HCT116 (cell line): ENCODE measurements around the gene SLC30A10.

Experiments used
- ATF3 ChIP-seq: IDR thresholded peaks from 2 replicates; pipeline ENCODE4 v1.6.1; 2012
- CBX3 ChIP-seq: IDR thresholded peaks from 2 replicates; pipeline ENCODE4 v1.6.1; 2012; ENCODE audit warnings: low read depth
- CTCF ChIP-seq, 3 experiments: fragments of 200-600 bp in 1 of 3; sonication (generic) in 1 of 3; IDR thresholded peaks in 2 of 3; conservative IDR thresholded peaks in 1 of 3; 2 replicates each; pipeline ENCODE4 v1.5.1; 2012 to 2017; ENCODE audit warnings: low read depth in 2 of 3, low read length in 2 of 3, antibody characterized with exemption in 1 of 3, borderline replicate concordance in 1 of 3, control low read depth in 1 of 3, mild to moderate bottlenecking in 1 of 3, mixed read lengths in 1 of 3, mixed run types in 1 of 3, moderate library complexity in 1 of 3; ENCODE audit not compliant: insufficient read depth in 1 of 3
- EZH2phosphoT487 ChIP-seq: fragments of 200-600 bp; IDR thresholded peaks from 2 replicates; pipeline ENCODE4 v1.6.1; 2018; ENCODE audit warnings: antibody characterized with exemption, borderline replicate concordance
- POLR2A ChIP-seq: IDR thresholded peaks from 2 replicates; pipeline ENCODE4 v1.7.0; 2011; ENCODE audit warnings: borderline replicate concordance; ENCODE audit not compliant: insufficient read depth, insufficient read length; ENCODE audit errors: extremely low read depth
- POLR2AphosphoS5 ChIP-seq: IDR thresholded peaks from 2 replicates; pipeline ENCODE4 v1.6.1; 2011; ENCODE audit warnings: mild to moderate bottlenecking, low read depth, low read length, moderate library complexity
- RAD21 ChIP-seq: IDR thresholded peaks from 2 replicates; pipeline ENCODE4 v1.6.1; 2012; ENCODE audit warnings: low read depth, mild to moderate bottlenecking
- SP1 ChIP-seq: IDR thresholded peaks from 2 replicates; pipeline ENCODE4 v1.6.1; 2012; ENCODE audit warnings: low read depth
- TCF7L2 ChIP-seq: IDR thresholded peaks from 2 replicates; pipeline ENCODE4 v1.7.0; 2011; ENCODE audit warnings: borderline replicate concordance, inconsistent platforms; ENCODE audit not compliant: insufficient read depth, insufficient read length; ENCODE audit errors: extremely low read depth
- TF ChIP-seq, protein P1 (sequence below): IDR thresholded peaks from 2 replicates; pipeline ENCODE4 v1.6.1; 2012
- TF ChIP-seq, protein P2 (sequence below): IDR thresholded peaks from 2 replicates; pipeline ENCODE4 v1.6.1; 2012; ENCODE audit warnings: low read depth

DNA sequence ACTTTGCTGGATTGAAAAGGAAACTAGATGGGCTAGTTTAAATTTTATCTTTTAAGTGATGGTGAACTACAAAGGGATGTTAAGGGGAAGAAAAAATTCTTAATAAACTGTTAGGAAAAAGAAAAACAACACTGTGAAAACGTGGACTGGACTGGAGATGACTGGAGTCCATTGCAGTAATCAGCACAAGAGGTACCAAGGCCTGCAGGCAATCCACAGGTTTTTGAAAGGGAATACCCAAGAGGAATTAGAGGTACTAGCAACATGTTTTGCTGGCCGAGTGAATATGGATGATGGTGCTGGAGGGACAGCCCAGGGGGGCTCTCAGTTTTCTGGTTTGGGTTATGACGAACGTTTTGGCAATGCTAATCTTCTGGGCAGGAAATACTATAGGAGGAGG, 39.0 kb upstream of the SLC30A10 start:
- TF ChIP-seq POLR2AphosphoS5: no peak
- TF ChIP-seq, protein P1, sequence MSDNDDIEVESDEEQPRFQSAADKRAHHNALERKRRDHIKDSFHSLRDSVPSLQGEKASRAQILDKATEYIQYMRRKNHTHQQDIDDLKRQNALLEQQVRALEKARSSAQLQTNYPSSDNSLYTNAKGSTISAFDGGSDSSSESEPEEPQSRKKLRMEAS: no peak
- TF ChIP-seq CTCF (IDR thresholded peaks at IDR 0.05 in 2 of 3, conservative IDR thresholded peaks at IDR 0.05 in 1 of 3; ENCODE audit: borderline replicate concordance in 1 of 3, insufficient read depth in 1 of 3, low read depth in 2 of 3, low read length in 2 of 3): no peak
- no peak for TF ChIP-seq EZH2phosphoT487
- TF ChIP-seq TCF7L2: no peak
- TF ChIP-seq RAD21: no peak
- TF ChIP-seq POLR2A: no peak
- TF ChIP-seq, protein P2, sequence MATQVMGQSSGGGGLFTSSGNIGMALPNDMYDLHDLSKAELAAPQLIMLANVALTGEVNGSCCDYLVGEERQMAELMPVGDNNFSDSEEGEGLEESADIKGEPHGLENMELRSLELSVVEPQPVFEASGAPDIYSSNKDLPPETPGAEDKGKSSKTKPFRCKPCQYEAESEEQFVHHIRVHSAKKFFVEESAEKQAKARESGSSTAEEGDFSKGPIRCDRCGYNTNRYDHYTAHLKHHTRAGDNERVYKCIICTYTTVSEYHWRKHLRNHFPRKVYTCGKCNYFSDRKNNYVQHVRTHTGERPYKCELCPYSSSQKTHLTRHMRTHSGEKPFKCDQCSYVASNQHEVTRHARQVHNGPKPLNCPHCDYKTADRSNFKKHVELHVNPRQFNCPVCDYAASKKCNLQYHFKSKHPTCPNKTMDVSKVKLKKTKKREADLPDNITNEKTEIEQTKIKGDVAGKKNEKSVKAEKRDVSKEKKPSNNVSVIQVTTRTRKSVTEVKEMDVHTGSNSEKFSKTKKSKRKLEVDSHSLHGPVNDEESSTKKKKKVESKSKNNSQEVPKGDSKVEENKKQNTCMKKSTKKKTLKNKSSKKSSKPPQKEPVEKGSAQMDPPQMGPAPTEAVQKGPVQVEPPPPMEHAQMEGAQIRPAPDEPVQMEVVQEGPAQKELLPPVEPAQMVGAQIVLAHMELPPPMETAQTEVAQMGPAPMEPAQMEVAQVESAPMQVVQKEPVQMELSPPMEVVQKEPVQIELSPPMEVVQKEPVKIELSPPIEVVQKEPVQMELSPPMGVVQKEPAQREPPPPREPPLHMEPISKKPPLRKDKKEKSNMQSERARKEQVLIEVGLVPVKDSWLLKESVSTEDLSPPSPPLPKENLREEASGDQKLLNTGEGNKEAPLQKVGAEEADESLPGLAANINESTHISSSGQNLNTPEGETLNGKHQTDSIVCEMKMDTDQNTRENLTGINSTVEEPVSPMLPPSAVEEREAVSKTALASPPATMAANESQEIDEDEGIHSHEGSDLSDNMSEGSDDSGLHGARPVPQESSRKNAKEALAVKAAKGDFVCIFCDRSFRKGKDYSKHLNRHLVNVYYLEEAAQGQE: no peak
- TF ChIP-seq CBX3: no peak
- TF ChIP-seq SP1: no peak
- TF ChIP-seq ATF3: no peak
